Activated naive CD4-positive, alpha-beta T cell treated with anti-CD3 and anti-CD28 coated beads, Interleukin-2, amount 50 U/mL, for 72 hours (primary cell): Measurements from ENCODE around the gene UMPS. TPM values are rescaled to one million over a fixed set of nuclear protein-coding genes. Genes with fewer than 3 reads are reported as not detected.
"Not testable (repeated sequence)": the region's sequence is repeated elsewhere in the genome, so short reads cannot be mapped to it uniquely, and the experiment has no call there.

Experiments
- ATAC-seq, 2 donors: fragments of 150-1000 bp; cut with Tn5 transposase; 2 replicates each; pipeline ENCODE4 v1.10.0; 2021; ENCODE audit warnings: mild to moderate bottlenecking in 2 of 2, moderate library complexity in 2 of 2
- DNase-seq, 2 donors: peaks; one replicate each; pipeline ENCODE4 v3.0.0; 2021 to 2022; ENCODE audit warnings: low spot score in 2 of 2
- H3K27ac Mint-ChIP-seq, 2 donors: one replicate each; pipeline ENCODE4 v1.8.0; 2022; ENCODE audit warnings: mild to moderate bottlenecking in 2 of 2, mixed read lengths in 2 of 2
- H3K36me3 Mint-ChIP-seq, 2 donors: one replicate each; pipeline ENCODE4 v1.8.0; 2022; ENCODE audit warnings: mixed read lengths in 2 of 2
- H3K9me3 Mint-ChIP-seq, 2 donors: one replicate each; pipeline ENCODE4 v1.8.0; 2022; ENCODE audit warnings: mixed read lengths in 2 of 2
- total RNA-seq, 2 donors: library from RNA; stranded (reverse); gene quantifications; one replicate each; pipeline ENCODE4 v1.2.3, GENCODE V29; 2022

The UMPS gene
- total RNA-seq, 2 donors from 2014 or later: 32.2 to 45.6 TPM

DNA sequence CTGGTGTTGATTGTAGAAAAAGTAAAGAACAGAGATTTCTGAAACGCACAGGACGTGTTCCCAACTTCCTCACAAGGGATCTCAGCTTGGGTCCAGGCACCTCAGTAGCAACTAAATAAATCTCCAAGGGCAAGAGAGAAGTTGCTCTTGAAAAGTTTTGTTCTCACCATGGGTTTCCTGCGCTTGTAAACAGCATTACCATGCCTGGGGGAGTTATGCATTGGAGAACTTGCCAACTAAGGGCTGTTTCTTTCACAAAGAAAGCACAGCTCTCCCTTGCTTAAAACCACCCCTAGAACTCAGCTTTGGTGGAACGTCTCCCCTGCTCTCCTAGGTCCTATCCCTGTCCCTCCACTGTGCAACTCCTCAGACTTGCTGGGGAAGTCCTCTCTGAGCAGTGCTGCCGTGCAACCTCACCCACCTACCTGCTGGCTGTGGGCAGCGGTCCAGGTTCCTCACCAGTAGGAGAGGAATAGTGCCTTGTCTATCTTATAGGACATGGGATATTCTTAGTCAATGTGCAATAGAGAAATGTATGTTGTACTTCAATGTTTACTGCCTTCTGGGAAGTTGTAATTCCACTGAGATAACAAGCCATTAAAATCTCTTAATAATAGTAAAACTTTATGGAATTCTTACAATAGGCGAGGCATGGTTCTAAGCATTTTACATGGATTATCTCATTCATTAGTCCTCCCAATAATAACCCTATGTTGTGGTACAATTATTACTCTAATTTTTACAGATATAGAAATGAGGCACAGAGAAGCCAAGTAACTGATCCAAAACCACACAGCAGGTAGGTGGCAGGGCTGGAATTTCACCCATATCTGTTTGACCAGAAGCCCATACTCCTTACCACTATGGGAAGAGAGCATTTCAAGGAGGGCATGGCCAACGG, 51.5 kb downstream of the UMPS start:
- Mint-ChIP-seq H3K27ac (peak overlapping the region in 1 of 2 donors; percentile 52), H3K9me3 (no peaks in the 10 kb centered on the region), H3K36me3 (no peaks in the 10 kb centered on the region)
- ATAC-seq: no peak
- DNase-seq: no peak

GRCh38 chr3:124782377-124782712, 52.1 kb downstream of the UMPS start:
- not testable (repeated sequence) for H3K36me3 Mint-ChIP-seq, DNase-seq, ATAC-seq, H3K9me3 Mint-ChIP-seq, H3K27ac Mint-ChIP-seq

DNA sequence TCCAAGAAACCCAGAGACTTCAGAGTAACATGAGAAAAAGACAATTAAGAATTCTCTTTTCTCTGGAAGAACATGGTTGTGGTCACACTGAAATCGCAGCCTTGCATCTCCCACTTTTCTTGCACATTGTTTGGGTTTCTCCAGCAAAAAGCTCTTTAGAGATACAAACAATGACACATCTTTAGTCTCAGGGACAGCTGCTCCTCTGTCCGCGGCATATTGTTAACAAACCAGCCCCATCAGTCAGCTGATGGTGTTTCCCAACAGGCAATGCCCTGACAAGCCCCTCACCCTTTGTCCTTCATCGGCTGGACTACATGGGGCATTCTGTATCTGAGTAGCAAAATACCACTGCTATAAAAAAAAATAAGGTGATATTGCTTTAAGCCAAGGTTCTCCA, 53.4 kb downstream of the UMPS start:
- Mint-ChIP-seq H3K9me3 (no peaks in the 10 kb centered on the region), H3K36me3 (no peaks in the 10 kb centered on the region), H3K27ac (no peak overlapping the region)
- ATAC-seq: no peak
- no peak for DNase-seq

- ATAC-seq: peak in 1 of 2 donors; percentile 55
- DNase-seq: no peak
- Mint-ChIP-seq H3K36me3 (no peaks in the 10 kb centered on the region), H3K9me3 (no peaks in the 10 kb centered on the region), H3K27ac (no peak overlapping the region)
These were observed 54.6 kb downstream of the UMPS start for GRCh38 chr3:124784686-124785382.

DNA sequence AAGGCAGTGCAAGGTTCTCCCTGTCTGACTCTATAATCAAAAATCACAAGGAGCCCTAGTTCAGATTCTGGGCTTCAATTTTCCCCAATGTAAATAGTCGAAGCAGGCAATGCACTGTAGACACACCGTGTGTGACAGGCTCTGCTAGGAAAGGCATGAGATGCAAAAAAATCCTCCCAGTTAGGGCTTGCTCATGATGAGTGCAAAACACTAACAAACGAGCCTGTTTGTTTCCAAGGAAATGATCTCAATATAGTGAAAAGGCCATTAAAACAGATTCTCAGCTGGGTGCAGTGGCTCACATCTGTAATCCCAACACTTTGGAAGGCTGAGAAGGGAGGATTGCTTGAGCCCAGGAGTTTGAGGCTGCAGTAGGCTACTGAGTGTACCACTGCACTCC, 55.7 kb downstream of the UMPS start:
- no peak overlapping the region for H3K27ac Mint-ChIP-seq
- ATAC-seq (no peak), DNase-seq (no peak)
- no peaks in the 10 kb centered on the region for H3K36me3 Mint-ChIP-seq
- H3K9me3 Mint-ChIP-seq: no peaks in the 10 kb centered on the region

GRCh38 chr3:124786511-124787241, 56.4 kb downstream of the UMPS start:
- Mint-ChIP-seq H3K9me3 (no peaks in the 10 kb centered on the region), H3K27ac (no peak overlapping the region), H3K36me3 (no peaks in the 10 kb centered on the region)
- ATAC-seq (peak in 1 of 2 donors; percentile 28), DNase-seq (no peak)

- peak; percentile 51 to 63 for ATAC-seq
- DNase-seq: no peak
- Mint-ChIP-seq H3K9me3 (no peaks in the 10 kb centered on the region), H3K27ac (no peak overlapping the region), H3K36me3 (no peaks in the 10 kb centered on the region)
These were observed 57.4 kb downstream of the UMPS start for GRCh38 chr3:124787476-124788195.

DNA sequence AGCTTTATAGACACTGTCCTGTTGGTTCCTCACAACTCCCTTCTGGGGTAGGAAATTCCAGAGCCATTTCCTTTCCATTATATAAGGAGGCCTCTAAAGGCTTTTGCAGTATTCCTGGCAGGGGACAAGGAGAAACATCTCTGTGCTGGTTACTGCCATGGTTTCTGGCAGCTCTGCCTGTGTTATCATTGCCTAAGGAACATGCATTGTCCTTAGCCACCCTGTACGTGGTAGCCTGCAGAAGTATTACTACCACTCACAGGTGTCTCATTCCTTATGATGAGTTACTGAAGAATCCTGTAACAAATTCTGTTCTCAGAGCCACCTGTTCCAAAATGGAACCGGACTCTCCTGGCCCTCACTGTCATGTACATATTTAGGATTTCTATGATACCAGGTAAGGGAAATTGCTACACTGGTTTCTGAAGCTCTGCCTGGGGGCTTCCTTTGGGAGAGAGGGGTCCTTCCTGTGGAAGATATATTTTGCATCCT, 58.0 kb downstream of the UMPS start:
- Mint-ChIP-seq H3K36me3 (no peaks in the 10 kb centered on the region), H3K27ac (no peak overlapping the region), H3K9me3 (no peaks in the 10 kb centered on the region)
- no peak for ATAC-seq
- DNase-seq: no peak

- not testable (repeated sequence) for H3K9me3 Mint-ChIP-seq, ATAC-seq, DNase-seq, H3K27ac Mint-ChIP-seq, H3K36me3 Mint-ChIP-seq
These were observed 58.9 kb downstream of the UMPS start for GRCh38 chr3:124789103-124789502.

DNA sequence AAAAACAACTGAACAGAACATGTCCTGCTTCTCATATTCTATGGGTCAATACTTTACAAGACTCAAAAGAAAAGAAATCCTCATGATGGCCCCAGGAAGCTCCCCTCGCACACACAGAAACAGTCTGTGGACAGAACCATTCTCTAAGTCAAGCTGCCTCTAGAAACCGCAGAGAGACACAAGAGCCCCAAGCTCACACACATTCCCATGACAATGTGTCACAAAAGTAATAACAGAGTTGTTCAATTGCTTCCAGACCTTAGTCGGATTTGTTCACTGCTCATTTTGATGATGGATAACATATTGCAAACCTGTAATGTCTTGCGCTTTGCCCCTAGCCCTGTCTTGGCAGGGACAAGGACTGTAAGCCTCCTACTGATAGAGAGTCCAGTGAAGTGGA, 60.9 kb downstream of the UMPS start:
- no peaks in the 10 kb centered on the region for H3K36me3 Mint-ChIP-seq
- no peak for ATAC-seq
- no peaks in the 10 kb centered on the region for H3K9me3 Mint-ChIP-seq
- no peak for DNase-seq
- no peak overlapping the region for H3K27ac Mint-ChIP-seq

GRCh38 chr3:124791639-124792151, 61.4 kb downstream of the UMPS start:
- DNase-seq (no peak), ATAC-seq (no peak)
- Mint-ChIP-seq H3K9me3 (no peaks in the 10 kb centered on the region), H3K27ac (no peak overlapping the region), H3K36me3 (no peaks in the 10 kb centered on the region)

DNA sequence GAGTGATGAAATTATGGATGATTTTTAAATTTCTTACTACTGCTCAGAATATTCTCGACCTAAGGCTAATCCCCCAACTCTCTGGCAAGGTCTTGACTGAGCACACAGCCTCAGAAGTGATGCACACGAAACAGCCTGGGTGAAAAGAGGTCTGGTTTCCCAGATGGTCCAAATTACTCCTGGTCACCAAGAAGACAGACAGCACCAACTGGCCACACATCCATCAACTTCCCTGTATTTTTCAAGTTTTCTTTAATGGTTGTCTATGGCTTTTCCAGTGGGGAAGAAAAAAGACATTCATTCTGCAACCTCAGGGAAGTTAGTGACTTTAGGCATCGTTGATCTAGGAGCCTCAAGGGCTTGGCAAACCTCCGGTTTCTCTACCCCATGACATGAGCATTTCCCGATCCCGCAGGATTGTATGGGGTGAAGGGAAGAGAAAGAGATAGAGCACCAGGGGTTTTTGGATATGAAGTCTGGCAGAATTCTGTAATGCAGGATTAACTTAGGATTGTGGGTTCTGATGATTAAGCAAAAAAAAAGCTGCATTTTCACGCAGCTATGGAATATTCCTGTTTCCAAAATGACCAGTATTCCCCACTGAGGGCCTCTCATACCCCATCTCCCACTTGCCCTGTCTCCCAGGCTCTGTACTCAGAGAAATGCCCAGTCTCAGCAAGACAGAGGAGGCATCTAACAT, 62.2 kb downstream of the UMPS start:
- Mint-ChIP-seq H3K36me3 (no peaks in the 10 kb centered on the region), H3K9me3 (no peaks in the 10 kb centered on the region), H3K27ac (no peak overlapping the region)
- no peak for DNase-seq
- ATAC-seq: no peak

- Mint-ChIP-seq H3K36me3 (no peaks in the 10 kb centered on the region), H3K27ac (no peak overlapping the region), H3K9me3 (no peaks in the 10 kb centered on the region)
- DNase-seq: no peak
- no peak for ATAC-seq
These were observed 62.9 kb downstream of the UMPS start for GRCh38 chr3:124793054-124793739.

DNA sequence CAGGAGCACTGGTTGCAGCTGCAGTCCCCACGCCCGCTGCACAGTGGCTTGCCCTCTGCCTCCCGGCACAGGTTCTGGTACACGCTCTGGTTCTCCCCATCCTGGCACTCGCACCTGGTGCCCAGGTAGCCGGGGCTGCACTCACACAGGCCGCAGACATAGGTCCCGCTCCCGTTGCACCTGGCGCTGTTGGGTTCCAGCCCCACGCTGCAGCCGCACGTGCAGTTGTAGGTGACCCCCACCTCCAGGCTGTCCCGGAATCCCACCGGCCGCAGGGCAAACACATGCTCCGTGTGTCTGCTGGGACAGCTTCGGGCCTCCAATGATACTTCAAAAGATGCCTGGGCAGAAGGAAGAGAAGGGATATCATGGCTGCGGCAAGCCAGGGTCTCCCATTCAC, 66.2 kb downstream of the UMPS start:
- H3K9me3 Mint-ChIP-seq: no peaks in the 10 kb centered on the region
- no peak for ATAC-seq
- no peak for DNase-seq
- no peak overlapping the region for H3K27ac Mint-ChIP-seq
- H3K36me3 Mint-ChIP-seq: no peaks in the 10 kb centered on the region

GRCh38 chr3:124797426-124797945, 67.2 kb downstream of the UMPS start:
- no peak for ATAC-seq
- no peak overlapping the region for H3K27ac Mint-ChIP-seq
- H3K9me3 Mint-ChIP-seq: no peaks in the 10 kb centered on the region
- H3K36me3 Mint-ChIP-seq: no peaks in the 10 kb centered on the region
- DNase-seq: no peak
